Fibroblast of lung (primary cell): ENCODE measurements around the gene RBM20. TPM values are rescaled to one million over a fixed set of nuclear protein-coding genes. Genes with fewer than 3 reads are reported as not detected.
A peak's percentile ranks its signal among the peaks of the same experiment; 100 is the strongest.

Experiments
- DNase-seq, 2 donors: peaks; one replicate each; pipeline versions ENCODE4 v3.0.0 to v3.0.0-alpha.2; 2010; ENCODE audit warnings: low read depth in 2 of 2
- H2AFZ ChIP-seq: 2 replicates; pipeline ENCODE4 v1.5.1; 2012; ENCODE audit warnings: low read length, control low read depth, inconsistent platforms
- H3K27ac ChIP-seq: 2 replicates; pipeline ENCODE4 v1.5.1; 2011; ENCODE audit warnings: low read length, control low read depth; ENCODE audit not compliant: insufficient read depth
- H3K27me3 ChIP-seq: 2 replicates; pipeline ENCODE4 v1.5.1; 2011; ENCODE audit warnings: mild to moderate bottlenecking, low read length; ENCODE audit not compliant: control insufficient read depth, insufficient read depth
- H3K36me3 ChIP-seq: 2 replicates; pipeline ENCODE4 v1.5.1; 2011; ENCODE audit warnings: low read length; ENCODE audit not compliant: control insufficient read depth, insufficient read depth
- H3K4me1 ChIP-seq: 2 replicates; pipeline ENCODE4 v1.5.1; 2011; ENCODE audit warnings: low read length; ENCODE audit not compliant: control insufficient read depth, insufficient read depth; ENCODE audit errors: extremely low read depth
- H3K4me2 ChIP-seq: 2 replicates; pipeline ENCODE4 v1.5.1; 2011; ENCODE audit warnings: low read length, control low read depth; ENCODE audit not compliant: insufficient read depth; ENCODE audit errors: extremely low read depth
- H3K4me3 ChIP-seq, 4 experiments: fragments of 200-600 bp in 1 of 4; sonication (generic) in 1 of 4; replicated peaks in 1 of 4; 2 replicates each; pipeline ENCODE4 v1.5.1; 2011 to 2016; ENCODE audit warnings: low read length in 4 of 4, low read depth in 3 of 4, mild to moderate bottlenecking in 3 of 4, control low read depth in 2 of 4, inconsistent platforms in 1 of 4, mixed read lengths in 1 of 4; ENCODE audit not compliant: insufficient read depth in 1 of 4; ENCODE audit errors: control extremely low read depth in 1 of 4
- H3K79me2 ChIP-seq: 2 replicates; pipeline ENCODE4 v1.5.1; 2012; ENCODE audit warnings: mild to moderate bottlenecking, low read length, inconsistent platforms; ENCODE audit not compliant: control insufficient read depth, insufficient read depth
- H3K9ac ChIP-seq: 2 replicates; pipeline ENCODE4 v1.5.1; 2011; ENCODE audit warnings: mild to moderate bottlenecking, low read length, control low read depth; ENCODE audit not compliant: insufficient read depth
- H3K9me3 ChIP-seq: 2 replicates; pipeline ENCODE4 v1.5.1; 2012; ENCODE audit warnings: low read depth, low read length; ENCODE audit not compliant: control insufficient read depth, insufficient read depth
- H4K20me1 ChIP-seq: 2 replicates; pipeline ENCODE4 v1.5.1; 2011; ENCODE audit warnings: low read length; ENCODE audit not compliant: control insufficient read depth, insufficient read depth; ENCODE audit errors: extremely low read depth
- CTCF ChIP-seq, 2 donors: IDR thresholded peaks in 1 of 2; conservative IDR thresholded peaks in 1 of 2; 1 replicate in 1 of 2; 2 replicates in 1 of 2; pipeline ENCODE4 v1.5.1; 2011 to 2012; ENCODE audit warnings: low read length in 2 of 2, control low read depth in 1 of 2, inconsistent platforms in 1 of 2, low read depth in 1 of 2, mild to moderate bottlenecking in 1 of 2
- EZH2 ChIP-seq: IDR thresholded peaks from 2 replicates; pipeline ENCODE4 v1.5.1; 2012; ENCODE audit warnings: low read length, control low read depth, mild to moderate bottlenecking; ENCODE audit errors: missing control alignments
- polyA plus RNA-seq, 2 donors: library from polyadenylated mRNA; depleted of rRNA in 1 of 2; stranded (reverse) in 1 of 2; unstranded in 1 of 2; fragments of >200 nt; gene quantifications; 2 replicates each; pipeline ENCODE4 v1.2.1, GENCODE V29; 2011 to 2012; ENCODE audit warnings: missing spikeins in 1 of 2
- total RNA-seq: library from RNA; depleted of rRNA; stranded (reverse); fragments of >200 nt; gene quantifications from 2 replicates; pipeline ENCODE4 v1.2.1, GENCODE V29; 2014

RBM20 gene
- total and polyA plus RNA-seq, 2 donors (not counting 1 experiment from before 2014, with no cell fraction given), result under 0.01 to 0.05 TPM

- DNase-seq, result peak in 1 of 2 donors; percentile 85
- no peak overlapping the region for H3K9ac ChIP-seq
- H3K27ac ChIP-seq, result no peak overlapping the region
Observed at GRCh38 chr10:110758898-110759297, 114.8 kb downstream of the RBM20 start.

GRCh38 chr10:110759523-110759922 lies 115.4 kb downstream of the RBM20 start:
- no peak for DNase-seq
- H3K36me3 ChIP-seq, result no peaks in the 10 kb centered on the region
- H2AFZ ChIP-seq, result no peak overlapping the region
- H3K9me3 ChIP-seq, result no peaks in the 10 kb centered on the region
- H3K4me1 ChIP-seq, result no peaks in the 10 kb centered on the region
- no peak for TF ChIP-seq CTCF (conservative IDR thresholded peaks at IDR 0.05 in 1 of 2, IDR thresholded peaks at IDR 0.05 in 1 of 2; ENCODE audit: low read depth in 1 of 2, low read length in 2 of 2)
- TF ChIP-seq EZH2, result no peak
- H4K20me1 ChIP-seq, result no peaks in the 10 kb centered on the region
- no peak overlapping the region for H3K27ac ChIP-seq
- no peak overlapping the region for H3K4me2 ChIP-seq
- H3K9ac ChIP-seq, result no peak overlapping the region
- peaks cover 3% of the 10 kb centered on the region for H3K27me3 ChIP-seq
- no peak overlapping the region for H3K4me3 ChIP-seq
- no peaks in the 10 kb centered on the region for H3K79me2 ChIP-seq

More at GRCh38 chr10:110758898-110759297, 114.8 kb downstream of the RBM20 start:
- peaks cover 3% of the 10 kb centered on the region for H3K27me3 ChIP-seq
- H3K4me1 ChIP-seq, result no peaks in the 10 kb centered on the region
- no peaks in the 10 kb centered on the region for H3K9me3 ChIP-seq
- no peaks in the 10 kb centered on the region for H3K79me2 ChIP-seq
- no peak overlapping the region for H3K4me3 ChIP-seq
- H3K36me3 ChIP-seq, result no peaks in the 10 kb centered on the region
- no peak overlapping the region for H3K4me2 ChIP-seq
- TF ChIP-seq CTCF (conservative IDR thresholded peaks at IDR 0.05 in 1 of 2, IDR thresholded peaks at IDR 0.05 in 1 of 2; ENCODE audit: low read depth in 1 of 2, low read length in 2 of 2), result no peak
- TF ChIP-seq EZH2, result no peak
- no peaks in the 10 kb centered on the region for H4K20me1 ChIP-seq
- no peak overlapping the region for H2AFZ ChIP-seq

DNA sequence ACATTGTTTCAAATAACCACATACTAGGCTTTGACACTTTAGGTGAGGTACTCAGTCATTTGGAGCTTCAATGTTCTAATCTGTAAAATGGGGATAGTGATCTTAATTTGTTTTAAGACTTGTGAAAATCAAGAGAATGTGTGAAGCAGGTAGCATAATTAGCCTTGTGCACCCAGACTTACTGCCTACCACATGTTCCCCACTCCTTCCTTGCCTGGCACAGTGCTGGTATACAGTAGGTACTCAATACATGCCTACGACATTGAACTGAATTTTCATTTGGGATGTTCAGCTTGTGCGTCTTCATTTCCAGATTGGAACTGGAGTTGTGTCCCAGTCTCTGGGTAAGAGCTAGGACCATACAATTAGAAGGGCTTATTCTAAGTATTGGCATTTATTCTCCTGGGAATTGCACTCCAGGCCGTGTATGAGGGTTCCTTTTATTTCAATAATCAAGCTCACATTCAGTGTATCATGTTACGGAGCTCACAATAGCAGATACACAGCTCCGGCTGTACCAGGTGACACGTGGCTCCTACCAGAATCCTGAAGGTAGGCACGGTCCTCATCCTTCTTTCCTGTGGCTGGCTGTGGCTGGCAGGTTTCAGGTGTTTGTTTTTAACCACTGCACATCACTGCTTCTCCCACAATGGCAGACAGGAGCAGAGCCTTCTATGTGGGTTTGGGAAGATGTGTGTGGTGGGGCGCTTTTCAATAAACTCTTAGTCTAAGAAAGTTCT lies 118.1 kb downstream of the RBM20 start:
- Histone ChIP-seq H3K36me3 (no peaks in the 10 kb centered on the region), H4K20me1 (no peaks in the 10 kb centered on the region), H3K27ac (no peak overlapping the region)

More for the DNA sequence above, 118.1 kb downstream of the RBM20 start:
- Histone ChIP-seq H3K79me2 (no peaks in the 10 kb centered on the region), H3K4me2 (no peak overlapping the region), H3K9me3 (no peaks in the 10 kb centered on the region), H3K27me3 (no peaks in the 10 kb centered on the region), H2AFZ (no peak overlapping the region), H3K9ac (no peak overlapping the region), H3K4me1 (no peaks in the 10 kb centered on the region), H3K4me3 (no peak overlapping the region)
- DNase-seq, result no peak
- TF ChIP-seq CTCF (conservative IDR thresholded peaks at IDR 0.05 in 1 of 2, IDR thresholded peaks at IDR 0.05 in 1 of 2; ENCODE audit: low read depth in 1 of 2, low read length in 2 of 2) (no peak), EZH2 (no peak)
